ENCODE results near the gene CDH4.

DNA sequence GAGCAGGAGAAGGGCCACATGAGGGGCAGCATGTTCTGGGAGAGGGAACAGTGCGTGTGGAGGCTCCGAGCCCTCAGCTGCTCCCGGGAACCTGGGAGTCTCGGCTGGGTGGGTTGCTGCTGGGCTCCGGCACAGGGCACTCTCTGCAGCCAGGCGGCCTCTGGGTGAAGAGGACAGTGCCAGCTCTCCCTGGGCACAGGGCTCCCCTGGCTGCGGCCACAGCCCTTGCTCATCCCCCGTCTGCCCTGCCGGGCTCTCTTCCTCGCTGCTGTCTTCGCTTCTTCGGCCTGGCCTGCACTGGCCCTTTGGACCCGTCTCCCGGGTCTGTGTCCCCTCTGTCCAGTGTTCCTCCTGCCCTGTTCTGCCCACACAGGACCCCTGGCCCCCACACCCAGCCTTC lies 48.2 kb downstream of the CDH4 start:
- no peak for TF ChIP-seq POLR2A (IDR thresholded peaks at IDR 0.05)
- TF ChIP-seq, protein P1, sequence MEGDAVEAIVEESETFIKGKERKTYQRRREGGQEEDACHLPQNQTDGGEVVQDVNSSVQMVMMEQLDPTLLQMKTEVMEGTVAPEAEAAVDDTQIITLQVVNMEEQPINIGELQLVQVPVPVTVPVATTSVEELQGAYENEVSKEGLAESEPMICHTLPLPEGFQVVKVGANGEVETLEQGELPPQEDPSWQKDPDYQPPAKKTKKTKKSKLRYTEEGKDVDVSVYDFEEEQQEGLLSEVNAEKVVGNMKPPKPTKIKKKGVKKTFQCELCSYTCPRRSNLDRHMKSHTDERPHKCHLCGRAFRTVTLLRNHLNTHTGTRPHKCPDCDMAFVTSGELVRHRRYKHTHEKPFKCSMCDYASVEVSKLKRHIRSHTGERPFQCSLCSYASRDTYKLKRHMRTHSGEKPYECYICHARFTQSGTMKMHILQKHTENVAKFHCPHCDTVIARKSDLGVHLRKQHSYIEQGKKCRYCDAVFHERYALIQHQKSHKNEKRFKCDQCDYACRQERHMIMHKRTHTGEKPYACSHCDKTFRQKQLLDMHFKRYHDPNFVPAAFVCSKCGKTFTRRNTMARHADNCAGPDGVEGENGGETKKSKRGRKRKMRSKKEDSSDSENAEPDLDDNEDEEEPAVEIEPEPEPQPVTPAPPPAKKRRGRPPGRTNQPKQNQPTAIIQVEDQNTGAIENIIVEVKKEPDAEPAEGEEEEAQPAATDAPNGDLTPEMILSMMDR (IDR thresholded peaks at IDR 0.05) = no peak
- no peak for TF ChIP-seq POLR2AphosphoS5 (IDR thresholded peaks at IDR 0.05)

Measured in prostate gland (tissue), 2 donors.